GM19193 (cell line): ENCODE data around the gene KRT82.

Experiments
- POLR2A ChIP-seq: IDR thresholded peaks from 4 replicates; pipeline ENCODE4 v1.6.1; 2011; ENCODE audit not compliant: insufficient read depth, insufficient read length; ENCODE audit errors: extremely low read depth

The KRT82 gene

GRCh38 chr12:52401926-52402325, 4.2 kb downstream of the KRT82 start:
- TF ChIP-seq POLR2A: no peak

- no peak for TF ChIP-seq POLR2A
Measured at GRCh38 chr12:52401526-52401925, 4.6 kb downstream of the KRT82 start.

GRCh38 chr12:52400906-52401305, 5.2 kb downstream of the KRT82 start:
- TF ChIP-seq POLR2A: no peak

GRCh38 chr12:52399756-52400155, 6.4 kb downstream of the KRT82 start:
- no peak for TF ChIP-seq POLR2A

GRCh38 chr12:52398176-52398575, 8.0 kb downstream of the KRT82 start:
- TF ChIP-seq POLR2A: no peak

- TF ChIP-seq POLR2A: no peak
Measured at GRCh38 chr12:52396656-52397055, 9.5 kb downstream of the KRT82 start.

- TF ChIP-seq POLR2A: no peak
Measured at GRCh38 chr12:52395761-52396434, 10.2 kb downstream of the KRT82 start.

- TF ChIP-seq POLR2A: no peak
Measured at GRCh38 chr12:52394836-52395405, 11.2 kb downstream of the KRT82 start.

GRCh38 chr12:52392465-52393007, 13.6 kb downstream of the KRT82 start:
- no peak for TF ChIP-seq POLR2A

- no peak for TF ChIP-seq POLR2A
Measured at GRCh38 chr12:52391618-52392002, 14.5 kb downstream of the KRT82 start.

- TF ChIP-seq POLR2A: no peak
Measured at GRCh38 chr12:52390739-52391617, 15.2 kb downstream of the KRT82 start.

GRCh38 chr12:52389313-52390207, 16.6 kb downstream of the KRT82 start:
- TF ChIP-seq POLR2A: no peak

GRCh38 chr12:52387859-52388258, 18.3 kb downstream of the KRT82 start:
- TF ChIP-seq POLR2A: no peak

- TF ChIP-seq POLR2A: no peak
Measured at GRCh38 chr12:52385226-52385702, 20.9 kb downstream of the KRT82 start, which contains the start of gene KRT84. KRT84 (minus strand) TSS chr12:52385652; CDS start chr12:52385585, 67 bp downstream.
